Endothelial cell of umbilical vein (primary cell): ENCODE measurements around the gene FHIT.

Source experiments
- CTCF ChIP-seq, 2 donors: IDR thresholded peaks; 1 replicate in 1 of 2; 2 replicates in 1 of 2; pipeline ENCODE4 v1.5.1; 2011; ENCODE audit warnings: low read length in 2 of 2, mild to moderate bottlenecking in 2 of 2, moderate library complexity in 2 of 2, control low read depth in 1 of 2, inconsistent platforms in 1 of 2, low read depth in 1 of 2; ENCODE audit not compliant: insufficient read depth in 1 of 2; ENCODE audit errors: extremely low read depth in 1 of 2
- POLR2A ChIP-seq: IDR thresholded peaks from 2 replicates; pipeline ENCODE4 v1.6.1; 2012; ENCODE audit warnings: low read depth, mild to moderate bottlenecking, control low read depth, low read length

DNA sequence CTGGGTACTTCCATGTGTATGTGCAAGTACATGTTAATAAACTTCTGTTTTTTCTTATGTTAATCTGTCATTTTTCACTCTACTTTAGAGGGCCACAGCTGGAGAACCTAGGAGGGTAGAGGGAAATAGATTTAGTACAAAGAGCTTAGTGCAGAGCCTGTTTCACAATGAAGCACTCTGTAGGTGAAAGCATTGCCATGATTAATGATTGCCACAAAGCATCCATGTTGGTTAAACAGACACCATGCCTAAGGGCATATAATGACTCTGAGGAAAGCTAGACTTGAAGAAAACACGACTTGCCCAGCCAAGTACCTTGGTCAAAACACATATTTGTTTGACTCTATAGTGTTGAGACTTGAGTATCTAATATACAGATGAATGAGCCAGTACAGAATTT is 338.4 kb downstream of the FHIT start:
- TF ChIP-seq POLR2A (no peak), CTCF (IDR thresholded peaks at IDR 0.05; ENCODE audit: extremely low read depth in 1 of 2, insufficient read depth in 1 of 2, low read depth in 1 of 2, low read length in 2 of 2) (no peak)
